Measurements from ENCODE around the gene GUCA2B.

Gene GUCA2B

DNA sequence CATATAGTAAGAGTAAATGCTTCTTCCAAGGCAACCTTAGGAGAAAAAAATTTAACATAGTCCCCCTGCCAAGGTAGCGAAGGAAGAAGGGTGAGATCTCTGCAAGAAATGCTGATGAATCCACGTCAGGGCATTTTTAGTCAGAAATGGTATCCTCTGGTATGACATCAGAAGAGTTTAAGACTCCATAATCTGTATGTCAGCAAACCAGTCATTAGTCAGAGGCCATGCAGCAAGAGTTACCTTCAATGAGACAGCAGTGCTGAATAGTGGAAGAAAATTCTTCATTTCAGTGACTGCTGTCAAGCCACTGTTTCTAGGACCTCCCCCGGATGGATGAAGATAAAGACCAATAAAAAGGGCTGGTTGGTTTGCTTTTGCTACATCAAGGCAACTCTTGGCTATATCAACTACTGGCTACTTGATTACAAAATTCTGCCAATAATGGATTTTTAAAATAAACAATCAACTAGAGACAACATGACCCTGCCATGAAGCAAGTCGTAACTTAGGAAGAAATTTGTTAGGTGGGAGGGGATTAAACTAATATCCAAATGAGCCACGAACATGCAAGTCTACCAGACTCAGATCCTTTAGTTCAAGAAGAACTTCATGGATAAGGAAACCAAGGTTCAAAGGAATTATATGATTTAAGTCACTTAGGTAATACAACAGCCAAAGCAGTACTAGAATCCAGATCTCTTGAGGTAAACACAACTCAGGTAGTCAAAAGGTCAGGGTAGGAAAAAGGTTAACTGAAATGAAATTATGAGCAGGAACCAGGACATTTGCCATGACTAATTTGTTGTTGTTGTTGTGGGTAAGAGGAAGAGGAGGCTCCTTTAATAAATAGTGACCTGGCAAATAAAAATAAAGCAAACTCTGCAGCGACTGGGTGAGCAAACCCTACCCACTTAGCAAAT lies 37.0 kb downstream of the GUCA2B start:
- no peak for DNase-seq (ENCODE audit: low read depth)

DNA sequence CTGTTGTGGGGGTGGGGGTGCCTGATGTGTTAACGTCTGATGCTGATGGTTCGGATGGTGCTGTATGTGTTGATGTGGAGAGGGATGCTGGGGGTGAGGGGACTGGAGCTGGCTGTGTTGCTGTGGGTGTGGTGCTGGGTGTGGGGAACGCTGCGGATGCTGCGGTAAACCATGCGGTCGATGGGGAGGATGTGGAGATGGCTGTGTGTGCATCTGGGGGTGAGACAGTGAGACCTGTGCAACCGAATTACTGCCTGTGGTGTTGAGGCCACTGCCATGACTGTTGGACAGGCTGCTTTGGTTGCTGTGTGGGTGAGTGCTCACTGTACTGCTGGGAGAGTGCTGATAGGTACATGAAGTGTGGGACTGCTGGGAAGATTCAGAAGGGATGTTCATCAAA lies 38.1 kb downstream of the GUCA2B start:
- no peak for DNase-seq (ENCODE audit: low read depth)

GRCh38 chr1:42192106-42192505 lies 38.9 kb downstream of the GUCA2B start:
- DNase-seq (ENCODE audit: low read depth), result no peak

DNA sequence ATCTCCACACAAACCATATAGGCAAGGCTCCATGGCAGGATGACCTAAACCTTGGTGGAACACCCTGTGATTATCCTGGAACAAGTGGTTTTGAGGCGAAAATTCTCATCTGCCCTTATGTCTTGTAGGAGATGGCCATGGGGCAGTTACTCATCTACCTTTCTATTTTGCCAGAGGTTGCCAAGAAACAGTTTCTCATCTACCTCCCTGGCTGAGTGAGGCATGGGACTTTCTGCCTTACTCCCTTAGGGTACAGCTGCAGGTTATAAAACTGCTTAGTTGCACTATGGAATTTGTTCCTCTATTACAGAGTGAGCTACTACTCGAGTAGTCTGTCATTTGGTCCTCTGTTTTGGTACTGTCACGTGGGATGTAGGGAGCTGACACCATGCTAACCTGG lies 42.6 kb downstream of the GUCA2B start:
- no peak for DNase-seq (ENCODE audit: low read depth)

DNA sequence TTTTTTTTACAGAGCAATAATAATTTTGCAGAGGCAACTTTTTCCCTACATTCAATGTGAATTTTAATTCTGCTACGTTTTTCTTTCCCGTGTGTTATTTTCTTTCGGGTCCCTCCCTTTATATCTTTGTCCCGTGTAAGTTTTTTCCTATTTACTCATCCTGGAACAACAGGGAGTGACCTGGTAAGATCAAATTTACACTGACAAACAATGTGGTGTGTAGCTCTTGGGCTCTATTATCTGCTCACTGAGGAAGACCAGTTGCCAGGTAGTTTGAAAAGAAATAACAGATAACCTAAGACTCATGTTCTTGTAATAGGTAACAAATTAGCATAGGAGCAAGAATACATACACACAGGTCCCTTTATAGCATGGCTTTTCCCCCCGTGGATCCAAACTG lies 45.0 kb downstream of the GUCA2B start:
- DNase-seq (ENCODE audit: low read depth), result no peak

- no peak for DNase-seq (ENCODE audit: low read depth)
Observed at GRCh38 chr1:42201986-42202385, 48.8 kb downstream of the GUCA2B start.
